Endothelial cell of umbilical vein (primary cell): ENCODE measurements around the gene SSH3. TPM values are rescaled to one million over a fixed set of nuclear protein-coding genes. Genes with fewer than 3 reads are reported as not detected.

ENCODE experiments used
- BruUV-seq: library from RNA; stranded (reverse); fragments of 400-500 nt; replicated peaks from 2 replicates; lab custom pipeline; 2021; lab: Mats Ljungman, UMichigan
- CTCF ChIA-PET: fragments of 300-600, 350-600 bp; sonication (Branson Sonifier 250); formaldehyde crosslinking; loops from one replicate; lab custom pipeline; 2021; ENCODE audit warnings: antibody characterized with exemption, inconsistent platforms; lab: Charles Lee
- POLR2A ChIA-PET: fragments of 300-600, 350-600 bp; sonication (Branson Sonifier 250); formaldehyde crosslinking; loops from one replicate; lab custom pipeline; 2021; ENCODE audit warnings: antibody characterized with exemption, inconsistent platforms; lab: Charles Lee
- DNase-seq: peaks from one replicate; pipeline ENCODE4 v3.0.0-alpha.2; 2011; ENCODE audit warnings: low read depth, low spot score
- FAIRE-seq: peaks from 2 replicates; lab custom pipeline; 2011; peaks lifted over from hg19 to GRCh38; lab: Jason Lieb, UNC
- H2AFZ ChIP-seq: 2 replicates; pipeline ENCODE4 v1.6.0; 2012; ENCODE audit warnings: low read depth, low read length, control low read depth, inconsistent platforms
- H3K27ac ChIP-seq: 2 replicates; pipeline ENCODE4 v1.5.1; 2011; ENCODE audit warnings: low read depth, mild to moderate bottlenecking, control low read depth, low read length, moderate library complexity; ENCODE audit not compliant: insufficient read depth
- H3K27me3 ChIP-seq, 2 experiments: 2 replicates each; pipeline versions ENCODE4 v1.6.0 to v1.6.1; 2011; ENCODE audit warnings: low read length in 2 of 2, mixed read lengths in 1 of 2; ENCODE audit not compliant: control insufficient read depth in 2 of 2, insufficient read depth in 2 of 2
- H3K36me3 ChIP-seq, 2 experiments: 2 replicates in 1 of 2; 3 replicates in 1 of 2; pipeline ENCODE4 v1.5.1; 2011; ENCODE audit warnings: low read length in 2 of 2, mild to moderate bottlenecking in 1 of 2, moderate library complexity in 1 of 2; ENCODE audit not compliant: control insufficient read depth in 2 of 2, insufficient read depth in 2 of 2; ENCODE audit errors: extremely low read depth in 1 of 2
- H3K4me1 ChIP-seq: 3 replicates; pipeline ENCODE4 v1.5.1; 2011; ENCODE audit warnings: mild to moderate bottlenecking, low read length; ENCODE audit not compliant: control insufficient read depth, insufficient read depth; ENCODE audit errors: extremely low read depth
- H3K4me2 ChIP-seq: 2 replicates; pipeline ENCODE4 v1.6.1; 2011; ENCODE audit warnings: low read length, control low read depth, mixed read lengths; ENCODE audit not compliant: insufficient read depth
- H3K4me3 ChIP-seq, 3 experiments: fragments of 200-600 bp in 1 of 3; sonication (generic), shearing (Covaris generic) in 1 of 3; replicated peaks in 1 of 3; 2 replicates each; pipeline ENCODE4 v1.5.1; 2011 to 2016; ENCODE audit warnings: control low read depth in 3 of 3, low read length in 3 of 3, mild to moderate bottlenecking in 2 of 3, inconsistent platforms in 1 of 3, low read depth in 1 of 3, moderate library complexity in 1 of 3; ENCODE audit not compliant: insufficient read depth in 1 of 3
- H3K79me2 ChIP-seq: 2 replicates; pipeline ENCODE4 v1.6.0; 2012; ENCODE audit warnings: low read length, inconsistent platforms; ENCODE audit not compliant: control insufficient read depth, insufficient read depth
- H3K9ac ChIP-seq: replicated peaks from 2 replicates; pipeline ENCODE3; 2011; ENCODE audit warnings: low read length, control low read depth; ENCODE audit not compliant: insufficient read depth; ENCODE audit errors: extremely low read depth
- H3K9me1 ChIP-seq: replicated peaks from 3 replicates; pipeline ENCODE4 v1.6.0; 2011; ENCODE audit warnings: mild to moderate bottlenecking, low read length; ENCODE audit not compliant: control insufficient read depth, insufficient read depth; ENCODE audit errors: extremely low read depth
- H3K9me3 ChIP-seq: replicated peaks from 2 replicates; pipeline ENCODE4 v1.5.1; 2012; ENCODE audit warnings: low read length, inconsistent platforms; ENCODE audit not compliant: control insufficient read depth, insufficient read depth
- H4K20me1 ChIP-seq: replicated peaks from 2 replicates; pipeline ENCODE3; 2011; ENCODE audit warnings: mild to moderate bottlenecking, low read length; ENCODE audit not compliant: control insufficient read depth, insufficient read depth; ENCODE audit errors: extremely low read depth
- CTCF ChIP-seq, 2 donors: IDR thresholded peaks; 1 replicate in 1 of 2; 2 replicates in 1 of 2; pipeline ENCODE4 v1.5.1; 2011; ENCODE audit warnings: low read length in 2 of 2, mild to moderate bottlenecking in 2 of 2, moderate library complexity in 2 of 2, control low read depth in 1 of 2, inconsistent platforms in 1 of 2, low read depth in 1 of 2; ENCODE audit not compliant: insufficient read depth in 1 of 2; ENCODE audit errors: extremely low read depth in 1 of 2
- EZH2 ChIP-seq: IDR thresholded peaks from 2 replicates; pipeline ENCODE4 v1.6.1; 2012; ENCODE audit warnings: borderline replicate concordance, low read depth, mild to moderate bottlenecking, moderate library complexity, low read length, inconsistent platforms; ENCODE audit not compliant: severe bottlenecking
- FOS ChIP-seq: IDR thresholded peaks from 2 replicates; pipeline ENCODE4 v1.6.1; 2011; ENCODE audit warnings: mild to moderate bottlenecking, low read length, moderate library complexity, borderline replicate concordance; ENCODE audit not compliant: insufficient read depth
- GATA2 ChIP-seq: IDR thresholded peaks from 2 replicates; pipeline ENCODE4 v1.7.0; 2011; ENCODE audit warnings: low read depth, mild to moderate bottlenecking, moderate library complexity, mixed read lengths, low read length; ENCODE audit not compliant: insufficient read length, insufficient read depth
- JUN ChIP-seq: IDR thresholded peaks from 2 replicates; pipeline ENCODE4 v1.6.1; 2011; ENCODE audit warnings: borderline replicate concordance, low read depth; ENCODE audit not compliant: insufficient read length, insufficient read depth
- MAX ChIP-seq: IDR thresholded peaks from 2 replicates; pipeline ENCODE4 v1.6.1; 2011; ENCODE audit not compliant: insufficient read depth, insufficient read length
- MYC ChIP-seq: IDR thresholded peaks from one replicate; pipeline ENCODE4 v1.6.1; 2011; ENCODE audit warnings: mild to moderate bottlenecking, low read depth, low read length
- POLR2A ChIP-seq: IDR thresholded peaks from 2 replicates; pipeline ENCODE4 v1.6.1; 2012; ENCODE audit warnings: low read depth, mild to moderate bottlenecking, control low read depth, low read length
- POLR2AphosphoS5 ChIP-seq: IDR thresholded peaks from 2 replicates; pipeline ENCODE4 v1.6.1; 2012; ENCODE audit warnings: low read depth, mild to moderate bottlenecking, control low read depth, low read length, moderate library complexity; ENCODE audit not compliant: insufficient read depth
- dilution Hi-C: fragments of 300-500 bp; cut with MboI; formaldehyde crosslinking; loops from one replicate; pipeline ENCODE4 v1.15.0; 2019; ENCODE audit warnings: low sequenced_read_pairs; ENCODE audit not compliant: extremely low pct_ligation_motif_present
- intact Hi-C: fragments of 100-400 bp; cut with micrococcal nuclease; formaldehyde crosslinking; loops from one replicate; pipeline ENCODE4 v1.10.0; 2022
- polyA plus RNA-seq, 4 experiments: library from polyadenylated mRNA; depleted of rRNA in 3 of 4; stranded (reverse) in 3 of 4; unstranded in 1 of 4; fragments of >200 nt; gene quantifications; 2 replicates each; pipeline versions ENCODE4 v1.2.1 to v1.2.3, GENCODE V29; 2011 to 2012; ENCODE audit warnings: missing spikeins in 1 of 4
- total RNA-seq: library from RNA; stranded (reverse); gene quantifications from 2 replicates; pipeline ENCODE4 v1.2.3, GENCODE V29; 2021

SSH3 gene
- total and polyA plus RNA-seq, 2 donors (not counting 3 experiments of a cell fraction or from before 2014, with no cell fraction given) = 14.3 to 16.5 TPM

GRCh38 chr11:67268962-67269268 is 34.4 kb upstream of the SSH3 start:
- DNase-seq (no peak), FAIRE-seq (no peak)
- ChIA-PET CTCF (interaction anchor here (1.3 to 1.8 kb wide), 3 partner anchors 35 to 133 kb away, joined by 3 to 6 read pairs (median 4); partner anchors contain the start of genes PPP1CA and SSH3), POLR2A (interaction anchor here (0.7 kb wide), 1 partner anchor 14 kb away, joined by 4 read pairs; no protein-coding TSS in a partner anchor)
- H3K4me1 ChIP-seq = peaks cover 32% of the 10 kb centered on the region
- intact Hi-C loops = loop anchor here (10.0 kb wide), 1 partner anchor 236 kb away; the partner anchor contains the start of genes CDK2AP2 and PITPNM1
- H3K27me3 ChIP-seq = no peaks in the 10 kb centered on the region
- peaks cover 0 to 9% of the 10 kb centered on the region in 2 experiments for H3K36me3 ChIP-seq
- dilution Hi-C loops = no loop called here
- BruUV-seq = no TSS peak
- H3K4me3 ChIP-seq = no peak overlapping the region
- TF ChIP-seq EZH2 (no peak), CTCF (IDR thresholded peaks at IDR 0.05; ENCODE audit: extremely low read depth in 1 of 2, insufficient read depth in 1 of 2, low read depth in 1 of 2, low read length in 2 of 2) (no peak), JUN (no peak), MYC (no peak), POLR2AphosphoS5 (no peak), POLR2A (no peak), MAX (no peak), GATA2 (no peak), FOS (no peak)
- no peak overlapping the region for H3K9ac ChIP-seq
- no peaks in the 10 kb centered on the region for H3K9me3 ChIP-seq
- H3K27ac ChIP-seq = no peak overlapping the region
- H3K9me1 ChIP-seq = no peaks in the 10 kb centered on the region
- H2AFZ ChIP-seq = no peak overlapping the region
- H3K4me2 ChIP-seq = no peak overlapping the region
- peaks cover 69% of the 10 kb centered on the region for H3K79me2 ChIP-seq
- H4K20me1 ChIP-seq = no peaks in the 10 kb centered on the region
